Activated CD8-positive, alpha-beta T cell treated with anti-CD3 and anti-CD28 coated beads for 36 hours (primary cell): ENCODE results near the gene CDH11. TPM values are rescaled to one million over a fixed set of nuclear protein-coding genes. Genes with fewer than 3 reads are reported as not detected.

ENCODE experiments used
- ATAC-seq: fragments of 200-7000 bp; cut with Tn5 transposase; one replicate; pipeline ENCODE4 v1.10.0; 2021; ENCODE audit warnings: mild to moderate bottlenecking, moderate library complexity
- CTCF ChIA-PET: fragments of 350-600 bp; sonication (Branson Sonifier 250); formaldehyde crosslinking; loops from one replicate; lab custom pipeline; 2021; ENCODE audit warnings: antibody characterized with exemption; lab: Charles Lee
- POLR2A ChIA-PET: fragments of 350-600 bp; sonication (Branson Sonifier 250); formaldehyde crosslinking; loops from one replicate; lab custom pipeline; 2021; ENCODE audit warnings: antibody characterized with exemption; lab: Charles Lee
- DNase-seq: peaks from one replicate; pipeline ENCODE4 v3.0.0-alpha.2; 2020
- H3K27ac Mint-ChIP-seq: one replicate; pipeline ENCODE4 v1.8.0; 2021; ENCODE audit warnings: mild to moderate bottlenecking, mixed read lengths
- H3K27me3 Mint-ChIP-seq: one replicate; pipeline ENCODE4 v1.8.0; 2021; ENCODE audit warnings: mixed read lengths
- H3K36me3 Mint-ChIP-seq: one replicate; pipeline ENCODE4 v1.8.0; 2021; ENCODE audit warnings: low read depth, mixed read lengths
- H3K4me1 Mint-ChIP-seq: one replicate; pipeline ENCODE4 v1.8.0; 2021; ENCODE audit warnings: low read depth, mixed read lengths
- H3K4me3 Mint-ChIP-seq: one replicate; pipeline ENCODE4 v1.8.0; 2021; ENCODE audit warnings: mild to moderate bottlenecking, moderate library complexity, mixed read lengths
- H3K9me3 Mint-ChIP-seq: one replicate; pipeline ENCODE4 v1.8.0; 2021; ENCODE audit warnings: mixed read lengths
- CTCF ChIP-seq: fragments of 200-600 bp; IDR thresholded peaks from one replicate; pipeline ENCODE4 v1.8.0; 2022; ENCODE audit warnings: antibody characterized with exemption, mild to moderate bottlenecking
- intact Hi-C: fragments of 100-400 bp; cut with micrococcal nuclease; formaldehyde crosslinking; loops from one replicate; pipeline ENCODE4 v1.10.0; 2022
- total RNA-seq, 2 experiments: library from RNA; stranded (reverse); gene quantifications; one replicate each; pipeline ENCODE4 v1.2.3, GENCODE V29; 2021

Gene CDH11
- total RNA-seq, 2 experiments from 2014 or later, result not detected

GRCh38 chr16:65071433-65072311 is 50.2 kb downstream of the CDH11 start:
- POLR2A ChIA-PET, result no interaction called here
- H3K9me3 Mint-ChIP-seq, result peaks cover 4% of the 10 kb centered on the region
- no peak for TF ChIP-seq CTCF

DNA sequence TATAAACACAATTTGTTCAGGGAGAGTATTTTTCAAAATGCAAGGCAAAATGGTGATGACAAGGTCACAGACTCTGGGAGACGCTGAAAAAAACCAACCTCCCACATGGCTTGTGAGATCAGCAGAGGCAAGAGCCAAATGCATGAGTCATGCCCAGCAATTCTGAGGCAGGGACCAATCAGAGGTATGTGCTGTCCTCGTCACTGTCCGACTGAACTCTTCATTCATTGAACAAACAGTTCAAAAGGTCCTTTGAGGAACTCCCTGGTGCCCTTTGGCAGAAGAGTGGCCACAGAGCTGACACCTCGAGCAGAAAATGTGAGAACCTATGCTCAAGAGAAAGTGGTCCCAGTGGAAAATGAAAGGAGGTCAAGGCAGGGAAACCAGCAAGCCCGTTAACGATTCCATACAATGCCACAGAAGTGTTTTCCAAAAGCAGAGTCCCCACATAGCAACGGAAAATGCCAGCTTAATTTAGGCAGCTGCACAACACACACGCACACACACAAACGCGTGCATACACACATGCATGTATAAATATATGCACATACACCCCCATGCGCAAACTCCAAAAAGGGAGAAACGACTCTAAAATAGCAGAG is 50.9 kb downstream of the CDH11 start:
- ATAC-seq (no peak), DNase-seq (no peak)
- H3K9me3 Mint-ChIP-seq, result peaks cover 4% of the 10 kb centered on the region
- CTCF ChIA-PET, result no interaction called here
- intact Hi-C loops, result no loop called here
- no peak overlapping the region for H3K4me3 Mint-ChIP-seq
- H3K27me3 Mint-ChIP-seq, result no peaks in the 10 kb centered on the region
- no peak for TF ChIP-seq CTCF
- H3K36me3 Mint-ChIP-seq, result no peaks in the 10 kb centered on the region
- H3K27ac Mint-ChIP-seq, result no peak overlapping the region
- H3K4me1 Mint-ChIP-seq, result no peaks in the 10 kb centered on the region
- POLR2A ChIA-PET, result no interaction called here

More at GRCh38 chr16:65071433-65072311, 50.2 kb downstream of the CDH11 start:
- no peaks in the 10 kb centered on the region for H3K4me1 Mint-ChIP-seq
- no peak overlapping the region for H3K27ac Mint-ChIP-seq
- H3K4me3 Mint-ChIP-seq, result no peak overlapping the region
- H3K36me3 Mint-ChIP-seq, result no peaks in the 10 kb centered on the region
- CTCF ChIA-PET, result no interaction called here
- no peaks in the 10 kb centered on the region for H3K27me3 Mint-ChIP-seq
- no peak for DNase-seq
- no peak for ATAC-seq
- intact Hi-C loops, result no loop called here

DNA sequence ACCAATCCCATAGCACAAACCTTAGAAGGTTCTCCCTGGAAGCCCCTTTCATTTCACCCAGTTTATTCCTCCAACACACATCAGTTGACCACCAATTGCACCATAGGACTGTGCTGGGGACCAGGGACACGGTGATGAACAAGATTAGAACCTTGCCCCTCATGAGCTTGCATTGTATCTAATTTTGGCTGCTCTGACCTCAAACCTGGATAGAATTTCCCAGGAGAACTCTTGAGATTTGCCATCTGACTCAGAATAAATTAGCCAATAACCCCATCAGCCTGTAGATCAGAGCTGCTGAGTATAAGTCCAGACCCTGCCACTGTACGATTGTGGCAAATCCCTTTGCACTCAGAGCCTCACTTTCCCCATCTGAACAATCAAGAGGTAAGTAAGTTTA is 52.1 kb downstream of the CDH11 start:
- intact Hi-C loops, result no loop called here
- CTCF ChIA-PET, result no interaction called here

DNA sequence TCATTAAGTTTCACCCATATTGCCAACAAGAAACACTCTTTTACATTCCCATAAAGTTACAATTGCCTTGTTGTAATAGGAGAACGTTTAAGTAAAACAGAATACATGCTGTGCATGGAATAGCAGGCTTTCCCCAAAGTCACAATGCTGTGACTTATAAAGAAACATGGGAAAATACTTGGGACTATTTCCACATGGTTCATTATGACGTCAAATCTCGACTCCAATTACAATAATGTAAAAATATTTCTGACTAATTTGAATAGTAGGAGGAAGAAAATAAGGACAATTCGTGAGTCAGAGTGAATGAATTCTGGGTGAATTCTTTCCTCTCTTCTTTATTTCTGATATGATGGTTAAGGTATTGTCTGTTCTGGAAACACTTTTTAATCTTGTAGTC is 52.8 kb downstream of the CDH11 start:
- no peak for DNase-seq
- ChIA-PET CTCF (no interaction called here), POLR2A (no interaction called here)
- TF ChIP-seq CTCF, result no peak
- Mint-ChIP-seq H3K27ac (no peak overlapping the region), H3K4me3 (no peak overlapping the region), H3K4me1 (no peaks in the 10 kb centered on the region), H3K9me3 (peaks cover 6% of the 10 kb centered on the region), H3K27me3 (no peaks in the 10 kb centered on the region), H3K36me3 (no peaks in the 10 kb centered on the region)
- ATAC-seq, result no peak
- intact Hi-C loops, result no loop called here

More for the DNA sequence above, 52.1 kb downstream of the CDH11 start:
- ATAC-seq (no peak), DNase-seq (no peak)
- Mint-ChIP-seq H3K4me1 (no peaks in the 10 kb centered on the region), H3K36me3 (no peaks in the 10 kb centered on the region), H3K27ac (no peak overlapping the region), H3K9me3 (peaks cover 6% of the 10 kb centered on the region), H3K27me3 (no peaks in the 10 kb centered on the region), H3K4me3 (no peak overlapping the region)
- TF ChIP-seq CTCF, result no peak
- POLR2A ChIA-PET, result no interaction called here

DNA sequence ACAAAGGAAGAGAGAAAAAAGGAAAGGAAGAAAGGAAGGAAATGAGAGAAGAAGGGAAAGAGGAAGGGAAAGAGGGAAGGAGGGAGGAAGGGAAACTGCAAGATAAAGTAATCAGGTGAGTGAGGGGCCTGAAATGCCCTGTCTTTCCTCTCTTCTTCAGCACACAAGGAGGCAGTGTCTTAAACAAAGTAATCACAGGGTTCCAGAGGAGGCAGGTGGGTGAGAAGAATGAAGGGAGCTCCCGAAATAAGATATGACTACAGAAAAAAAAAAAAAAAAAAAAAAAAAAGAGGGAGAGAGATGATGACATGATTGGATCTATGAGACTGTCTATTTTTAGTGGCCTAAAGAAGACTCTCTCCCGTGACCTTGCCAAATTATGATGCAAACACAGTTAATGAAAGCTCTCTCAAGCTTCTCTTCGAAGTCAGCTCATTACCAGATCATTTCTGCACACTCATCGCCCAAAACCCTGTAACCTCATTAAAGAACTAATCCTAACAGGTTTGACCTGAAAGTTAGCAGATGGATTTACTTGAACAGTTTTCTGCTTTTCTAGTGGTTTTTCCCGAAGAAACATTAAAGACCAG is 53.6 kb downstream of the CDH11 start:
- ATAC-seq (no peak), DNase-seq (no peak)
- CTCF ChIA-PET, result interaction anchor here (0.6 kb wide), 1 partner anchor 46 kb away, joined by 3 read pairs; no protein-coding TSS in a partner anchor
- Mint-ChIP-seq H3K27me3 (no peaks in the 10 kb centered on the region), H3K4me3 (no peak overlapping the region), H3K4me1 (no peaks in the 10 kb centered on the region), H3K9me3 (peaks cover 6% of the 10 kb centered on the region), H3K36me3 (no peaks in the 10 kb centered on the region), H3K27ac (no peak overlapping the region)
- TF ChIP-seq CTCF, result no peak
- intact Hi-C loops, result no loop called here
- POLR2A ChIA-PET, result no interaction called here
